ENCODE measurements around the gene AP4E1.

- TF ChIP-seq POLR2A (IDR thresholded peaks at IDR 0.05; ENCODE audit: low read length) (no peak), GATA1 (IDR thresholded peaks at IDR 0.05; ENCODE audit: low read depth, low read length) (no peak)
These were observed 24.9 kb downstream of the AP4E1 start for GRCh38 chr15:50933341-50933740.
